ENCODE measurements around the gene TNNI3.
A peak's percentile ranks its signal among the peaks of the same experiment; 100 is the strongest.

Gene TNNI3

DNA sequence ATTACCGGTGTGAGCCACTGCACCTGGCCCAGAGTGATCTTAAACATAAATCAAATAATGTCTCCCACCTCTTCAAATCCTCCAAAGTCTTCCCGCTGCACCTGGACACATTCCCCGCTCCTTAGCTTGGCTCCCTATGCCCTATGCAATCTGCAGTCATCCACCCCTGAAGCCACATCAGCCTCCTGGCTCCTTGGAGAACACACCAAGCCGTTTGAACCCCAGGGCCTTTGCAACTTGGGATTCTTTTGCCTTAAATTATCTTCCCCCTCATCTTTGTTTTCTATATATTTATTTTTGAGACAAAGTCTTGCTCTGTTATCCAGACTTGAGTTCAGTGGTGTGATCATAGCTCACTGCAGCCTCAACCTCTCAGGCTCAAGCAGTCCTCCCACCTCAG, 11.6 kb upstream of the TNNI3 start:
- no peaks in the 10 kb centered on the region for H3K36me3 Mint-ChIP-seq (ENCODE audit: low read depth)
- H3K4me3 Mint-ChIP-seq, result peak overlapping the region; percentile 3 to 56 (median 40)
- H3K4me1 Mint-ChIP-seq, result peaks cover 7% of the 10 kb centered on the region
- TF ChIP-seq, protein P1, sequence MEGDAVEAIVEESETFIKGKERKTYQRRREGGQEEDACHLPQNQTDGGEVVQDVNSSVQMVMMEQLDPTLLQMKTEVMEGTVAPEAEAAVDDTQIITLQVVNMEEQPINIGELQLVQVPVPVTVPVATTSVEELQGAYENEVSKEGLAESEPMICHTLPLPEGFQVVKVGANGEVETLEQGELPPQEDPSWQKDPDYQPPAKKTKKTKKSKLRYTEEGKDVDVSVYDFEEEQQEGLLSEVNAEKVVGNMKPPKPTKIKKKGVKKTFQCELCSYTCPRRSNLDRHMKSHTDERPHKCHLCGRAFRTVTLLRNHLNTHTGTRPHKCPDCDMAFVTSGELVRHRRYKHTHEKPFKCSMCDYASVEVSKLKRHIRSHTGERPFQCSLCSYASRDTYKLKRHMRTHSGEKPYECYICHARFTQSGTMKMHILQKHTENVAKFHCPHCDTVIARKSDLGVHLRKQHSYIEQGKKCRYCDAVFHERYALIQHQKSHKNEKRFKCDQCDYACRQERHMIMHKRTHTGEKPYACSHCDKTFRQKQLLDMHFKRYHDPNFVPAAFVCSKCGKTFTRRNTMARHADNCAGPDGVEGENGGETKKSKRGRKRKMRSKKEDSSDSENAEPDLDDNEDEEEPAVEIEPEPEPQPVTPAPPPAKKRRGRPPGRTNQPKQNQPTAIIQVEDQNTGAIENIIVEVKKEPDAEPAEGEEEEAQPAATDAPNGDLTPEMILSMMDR (IDR thresholded peaks at IDR 0.05; ENCODE audit: unreplicated experiment in 3 of 3), result no peak
- H3K9me3 Mint-ChIP-seq, result peaks cover 3% of the 10 kb centered on the region
- H3K27me3 Mint-ChIP-seq (ENCODE audit: low read depth), result peaks cover 85% of the 10 kb centered on the region
- no peak overlapping the region for H3K27ac Mint-ChIP-seq

DNA sequence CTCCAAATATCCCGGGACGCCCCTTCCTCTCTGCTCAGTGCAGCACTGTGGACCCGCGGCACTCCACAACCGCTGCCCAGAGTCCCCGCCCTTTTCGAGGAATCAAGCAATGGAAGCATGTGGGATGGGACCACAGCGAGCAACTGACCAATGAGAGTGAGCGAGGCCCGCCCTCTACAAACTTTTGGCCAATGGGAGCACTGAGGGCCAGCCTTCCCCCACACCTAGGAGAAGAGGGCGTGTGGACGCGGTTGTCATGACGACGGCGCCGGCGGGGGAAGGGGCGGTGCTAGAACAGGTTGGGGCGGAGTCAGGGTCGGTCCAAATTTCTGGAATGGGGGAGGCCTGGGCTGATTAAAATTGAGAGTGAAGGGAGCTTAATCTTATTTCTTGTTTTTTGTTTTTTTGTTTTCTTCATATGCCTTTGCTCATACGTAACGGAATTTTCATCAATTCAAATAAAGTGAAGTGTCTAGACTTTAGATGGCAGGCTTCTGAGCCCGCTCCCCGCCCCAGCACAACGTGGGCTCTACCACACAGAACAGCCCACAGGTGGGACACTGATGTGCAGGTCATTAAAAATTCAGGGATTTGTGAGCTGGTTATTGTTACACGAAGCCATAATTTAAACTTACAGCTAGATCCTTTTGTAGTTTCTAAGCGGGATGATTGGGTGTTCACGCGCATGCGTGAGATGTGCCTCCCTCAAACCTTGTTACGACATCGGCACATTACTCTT, 9.2 kb upstream of the TNNI3 start, which contains the start of gene DNAAF3:
TSS of gene DNAAF3 (minus strand) at position 84 of the 739 bp plus-strand sequence. CDS start 200 bp downstream, outside the sequence.
- Mint-ChIP-seq H3K27me3 (ENCODE audit: low read depth) (peaks cover 61% of the 10 kb centered on the region), H3K9me3 (peaks cover 3% of the 10 kb centered on the region), H3K36me3 (ENCODE audit: low read depth) (no peaks in the 10 kb centered on the region), H3K4me1 (no peaks in the 10 kb centered on the region), H3K27ac (peak within 1 kb of the TSS; percentile 91 to 95 (median 95)), H3K4me3 (peak within 1 kb of the TSS; percentile 87 to 93 (median 92))
- TF ChIP-seq, protein P1 (IDR thresholded peaks at IDR 0.05; ENCODE audit: unreplicated experiment in 3 of 3), result no peak

DNA sequence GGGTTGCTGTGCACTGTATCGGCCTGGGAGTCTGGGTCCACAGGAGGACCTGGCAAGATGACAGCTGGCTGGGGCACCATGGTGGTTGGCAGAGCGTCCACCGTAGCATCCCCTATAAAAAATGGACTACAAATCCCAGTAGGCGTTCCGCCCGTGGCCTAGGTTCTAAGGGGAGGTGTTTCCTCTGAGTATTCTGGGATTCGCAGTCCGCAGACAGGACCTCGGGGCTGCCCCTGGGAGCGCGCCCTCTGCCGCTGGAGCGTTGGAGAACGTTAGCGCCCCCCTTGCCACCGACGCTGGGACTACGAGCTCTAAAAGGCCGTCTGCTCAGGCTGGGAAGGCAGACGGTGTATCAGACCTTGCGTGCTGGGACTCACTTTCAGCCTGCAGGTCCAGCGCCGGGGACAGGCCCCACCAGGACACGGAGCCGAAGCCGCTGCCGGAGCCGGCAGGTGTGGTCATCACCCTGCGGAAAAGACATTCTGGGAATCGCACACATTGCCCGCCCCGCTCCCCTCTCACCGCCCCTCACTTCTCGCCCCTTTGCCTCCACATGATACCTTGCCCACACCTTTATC, 8.5 kb upstream of the TNNI3 start:
- Mint-ChIP-seq H3K36me3 (ENCODE audit: low read depth) (no peaks in the 10 kb centered on the region), H3K27ac (peak overlapping the region; percentile 91 to 95 (median 95))

DNA sequence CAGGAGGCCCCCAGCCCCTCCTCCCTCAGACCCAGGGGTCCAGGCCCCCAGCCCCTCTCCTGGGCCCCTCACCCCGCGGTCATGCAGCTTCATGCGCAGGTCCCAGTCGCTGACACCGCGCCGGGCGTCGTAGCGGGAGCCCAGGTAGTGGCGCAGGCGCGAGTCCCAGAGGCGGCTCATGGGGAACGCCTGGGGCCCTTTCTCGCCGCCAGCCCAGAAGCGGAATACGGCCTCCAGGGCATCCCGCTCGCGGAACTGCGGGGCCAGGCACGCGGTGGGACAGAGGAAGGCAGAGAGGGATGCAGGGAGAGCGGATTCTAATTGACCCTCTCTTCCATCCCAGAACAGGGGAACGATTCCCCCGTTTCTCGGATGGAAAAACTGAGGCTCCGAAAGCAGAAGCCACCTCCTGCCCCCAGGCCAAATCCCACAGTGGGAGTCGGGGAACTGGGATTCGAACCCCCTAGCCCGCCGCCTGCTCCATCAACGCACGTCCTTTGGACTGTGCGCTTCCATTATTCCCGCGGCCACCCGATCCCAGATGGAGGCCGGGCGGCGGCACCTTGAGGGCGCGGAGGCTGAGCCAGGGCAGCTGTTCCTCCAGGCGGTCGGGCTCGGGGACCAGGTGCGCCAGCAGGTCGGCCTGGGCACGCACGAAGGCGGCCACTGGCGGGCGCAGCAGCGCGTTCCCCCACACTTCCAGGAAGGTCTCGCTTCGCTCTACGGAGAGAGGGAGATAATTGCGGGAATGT, 4.2 kb upstream of the TNNI3 start:
- Mint-ChIP-seq H3K9me3 (no peaks in the 10 kb centered on the region), H3K4me3 (no peak overlapping the region), H3K36me3 (ENCODE audit: low read depth) (no peaks in the 10 kb centered on the region), H3K27ac (no peak overlapping the region), H3K4me1 (peaks cover 12% of the 10 kb centered on the region), H3K27me3 (ENCODE audit: low read depth) (peaks cover 31% of the 10 kb centered on the region)
- TF ChIP-seq, protein P1 (IDR thresholded peaks at IDR 0.05; ENCODE audit: unreplicated experiment in 3 of 3), result no peak

More for the DNA sequence above, 8.5 kb upstream of the TNNI3 start:
- Mint-ChIP-seq H3K27me3 (ENCODE audit: low read depth) (peaks cover 54% of the 10 kb centered on the region), H3K9me3 (no peaks in the 10 kb centered on the region), H3K4me3 (peak overlapping the region; percentile 87 to 93 (median 92)), H3K4me1 (no peaks in the 10 kb centered on the region)
- TF ChIP-seq, protein P1 (IDR thresholded peaks at IDR 0.05; ENCODE audit: unreplicated experiment in 3 of 3), result peak; percentile 60 to 81 (median 74)

DNA sequence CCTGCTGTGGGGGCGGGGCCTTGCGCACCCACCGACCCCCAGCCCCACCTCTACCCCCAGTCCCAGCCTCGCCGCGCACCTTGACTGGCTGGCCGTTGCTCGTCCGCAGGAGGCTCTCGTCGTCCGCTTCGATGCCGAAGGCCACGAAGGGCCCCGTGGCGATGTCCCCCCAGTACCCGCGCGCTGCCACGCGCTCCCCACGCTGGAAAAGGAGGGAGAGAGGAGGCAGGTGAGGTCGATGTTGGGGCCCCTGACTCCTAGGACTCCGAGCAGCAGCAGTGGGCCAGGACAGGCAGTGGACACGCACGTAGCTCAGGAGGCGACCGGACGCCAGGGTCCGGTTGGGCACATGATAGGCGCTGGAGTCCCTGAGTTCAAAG, 3.4 kb upstream of the TNNI3 start:
- TF ChIP-seq, protein P1 (IDR thresholded peaks at IDR 0.05; ENCODE audit: unreplicated experiment in 3 of 3), result no peak

More for the DNA sequence above, 3.4 kb upstream of the TNNI3 start:
- Mint-ChIP-seq H3K4me1 (peaks cover 17% of the 10 kb centered on the region), H3K36me3 (ENCODE audit: low read depth) (no peaks in the 10 kb centered on the region), H3K27me3 (ENCODE audit: low read depth) (peaks cover 29% of the 10 kb centered on the region), H3K4me3 (no peak overlapping the region), H3K9me3 (no peaks in the 10 kb centered on the region), H3K27ac (no peak overlapping the region)
